ENCODE data around the gene ERBB3. TPM values are rescaled to one million over a fixed set of nuclear protein-coding genes. Genes with fewer than 3 reads are reported as not detected.

The ERBB3 gene
- total RNA-seq, 1 experiment from 2014 or later: 40.6 TPM

DNA sequence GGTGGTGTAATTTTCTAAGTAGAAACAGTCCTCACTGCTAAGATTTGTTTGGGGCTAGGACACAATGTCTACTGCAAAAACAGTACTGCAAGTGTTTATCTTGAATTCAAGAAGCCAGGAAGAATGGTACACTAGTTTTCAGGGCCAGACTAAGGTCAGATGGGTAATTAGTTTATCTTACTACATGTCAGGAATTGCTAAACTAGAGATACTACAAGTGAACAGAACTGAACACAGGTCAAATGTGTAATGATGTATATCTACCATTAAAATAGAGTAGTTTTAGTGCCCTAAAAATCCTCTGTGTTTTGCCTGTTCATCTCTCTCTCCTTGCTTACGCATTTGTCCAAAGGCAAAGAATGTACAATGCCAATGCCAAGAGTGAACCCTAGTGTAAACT lies 34.1 kb downstream of the ERBB3 start:
- no peak overlapping the region for H2AFZ ChIP-seq (ENCODE audit: low read length)
- CTCF ChIA-PET: no interaction called here
- no peak overlapping the region for H3K27ac ChIP-seq (ENCODE audit: low read length)
- DNase-seq (no peak), ATAC-seq (no peak)
- intact Hi-C loops (cut with micrococcal nuclease): no loop called here
- peaks cover 45% of the 10 kb centered on the region for H3K36me3 ChIP-seq (ENCODE audit: low read depth, low read length)
- no peak overlapping the region for H3K9ac ChIP-seq (ENCODE audit: low read length)
- peaks cover 11% of the 10 kb centered on the region for H3K4me1 ChIP-seq (ENCODE audit: insufficient read depth, low read length)
- H3K4me3 ChIP-seq (ENCODE audit: low read length): no peak overlapping the region
- H3F3A ChIP-seq (ENCODE audit: low read length, unreplicated experiment): peaks cover 8% of the 10 kb centered on the region
- H3K9me2 ChIP-seq (replicated peaks; ENCODE audit: low read length): no peaks in the 10 kb centered on the region
- H3K79me2 ChIP-seq (ENCODE audit: low read length): peaks cover 19% of the 10 kb centered on the region
- H3K4me2 ChIP-seq (ENCODE audit: low read length): no peak overlapping the region
- BruUV-seq (replicated peaks): no TSS peak
- POLR2A ChIA-PET (ENCODE audit: unreplicated experiment): no interaction called here
- H3K27me3 ChIP-seq (ENCODE audit: low read length): no peaks in the 10 kb centered on the region
- no peaks in the 10 kb centered on the region for H4K20me1 ChIP-seq (ENCODE audit: low read length)
- H3K9me3 ChIP-seq (ENCODE audit: low read length): no peaks in the 10 kb centered on the region
- TF ChIP-seq, protein P1, sequence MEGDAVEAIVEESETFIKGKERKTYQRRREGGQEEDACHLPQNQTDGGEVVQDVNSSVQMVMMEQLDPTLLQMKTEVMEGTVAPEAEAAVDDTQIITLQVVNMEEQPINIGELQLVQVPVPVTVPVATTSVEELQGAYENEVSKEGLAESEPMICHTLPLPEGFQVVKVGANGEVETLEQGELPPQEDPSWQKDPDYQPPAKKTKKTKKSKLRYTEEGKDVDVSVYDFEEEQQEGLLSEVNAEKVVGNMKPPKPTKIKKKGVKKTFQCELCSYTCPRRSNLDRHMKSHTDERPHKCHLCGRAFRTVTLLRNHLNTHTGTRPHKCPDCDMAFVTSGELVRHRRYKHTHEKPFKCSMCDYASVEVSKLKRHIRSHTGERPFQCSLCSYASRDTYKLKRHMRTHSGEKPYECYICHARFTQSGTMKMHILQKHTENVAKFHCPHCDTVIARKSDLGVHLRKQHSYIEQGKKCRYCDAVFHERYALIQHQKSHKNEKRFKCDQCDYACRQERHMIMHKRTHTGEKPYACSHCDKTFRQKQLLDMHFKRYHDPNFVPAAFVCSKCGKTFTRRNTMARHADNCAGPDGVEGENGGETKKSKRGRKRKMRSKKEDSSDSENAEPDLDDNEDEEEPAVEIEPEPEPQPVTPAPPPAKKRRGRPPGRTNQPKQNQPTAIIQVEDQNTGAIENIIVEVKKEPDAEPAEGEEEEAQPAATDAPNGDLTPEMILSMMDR (conservative IDR thresholded peaks at IDR 0.05; ENCODE audit: low read depth, low read length): no peak
- TF ChIP-seq EZH2phosphoT487 (IDR thresholded peaks at IDR 0.05; ENCODE audit: borderline replicate concordance, low read length) (no peak), EZH2 (IDR thresholded peaks at IDR 0.05; ENCODE audit: low read length, unreplicated experiment) (no peak)

DNA sequence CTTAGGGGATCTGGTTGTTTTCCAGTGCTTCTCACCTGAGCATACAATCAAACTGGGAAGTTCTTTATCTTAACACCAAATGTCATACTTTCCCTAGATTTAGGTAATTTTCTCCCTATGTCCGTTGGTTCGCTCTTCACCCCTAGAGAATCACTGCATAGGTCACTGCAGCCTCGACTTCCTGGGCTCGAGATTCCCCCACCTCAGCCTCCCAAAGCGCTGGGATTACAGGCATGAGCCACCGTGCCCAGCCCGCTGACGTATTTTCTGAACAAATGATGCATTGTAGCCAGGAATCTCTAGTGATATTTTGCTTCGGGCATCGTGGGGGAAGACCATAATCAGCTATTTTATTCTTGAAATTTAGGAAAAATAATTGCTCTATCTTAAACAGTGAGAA lies 35.4 kb downstream of the ERBB3 start:
- H2AFZ ChIP-seq (ENCODE audit: low read length): peak overlapping the region; percentile 88
- no peaks in the 10 kb centered on the region for H3K27me3 ChIP-seq (ENCODE audit: low read length)
- H3K4me3 ChIP-seq (ENCODE audit: low read length): peak overlapping the region; percentile 96
- TF ChIP-seq EZH2 (IDR thresholded peaks at IDR 0.05; ENCODE audit: low read length, unreplicated experiment) (no peak), EZH2phosphoT487 (IDR thresholded peaks at IDR 0.05; ENCODE audit: borderline replicate concordance, low read length) (no peak)
- TF ChIP-seq, protein P1 (conservative IDR thresholded peaks at IDR 0.05; ENCODE audit: low read depth, low read length): no peak
- H3K9ac ChIP-seq (ENCODE audit: low read length): peak overlapping the region; percentile 99
- no TSS peak for BruUV-seq (replicated peaks)
- peaks cover 8% of the 10 kb centered on the region for H3F3A ChIP-seq (ENCODE audit: low read length, unreplicated experiment)
- H3K27ac ChIP-seq (ENCODE audit: low read length): peak overlapping the region; percentile 90
- peak overlapping the region; percentile 89 for H3K4me2 ChIP-seq (ENCODE audit: low read length)
- no peaks in the 10 kb centered on the region for H3K9me3 ChIP-seq (ENCODE audit: low read length)
- ATAC-seq (no peak), DNase-seq (peak; percentile 23)
- ChIA-PET CTCF (no interaction called here), POLR2A (ENCODE audit: unreplicated experiment) (interaction anchor here (0.8 kb wide), 1 partner anchor 36 kb away, joined by 4 read pairs; no protein-coding TSS in a partner anchor)
- peaks cover 36% of the 10 kb centered on the region for H3K36me3 ChIP-seq (ENCODE audit: low read depth, low read length)
- peaks cover 23% of the 10 kb centered on the region for H3K4me1 ChIP-seq (ENCODE audit: insufficient read depth, low read length)
- no peaks in the 10 kb centered on the region for H4K20me1 ChIP-seq (ENCODE audit: low read length)
- peaks cover 30% of the 10 kb centered on the region for H3K79me2 ChIP-seq (ENCODE audit: low read length)
- no peaks in the 10 kb centered on the region for H3K9me2 ChIP-seq (replicated peaks; ENCODE audit: low read length)
- intact Hi-C loops (cut with micrococcal nuclease): loop anchor here (5.0 kb wide), 3 partner anchors 38 to 68 kb away; partner anchors contain the start of gene MYL6

DNA sequence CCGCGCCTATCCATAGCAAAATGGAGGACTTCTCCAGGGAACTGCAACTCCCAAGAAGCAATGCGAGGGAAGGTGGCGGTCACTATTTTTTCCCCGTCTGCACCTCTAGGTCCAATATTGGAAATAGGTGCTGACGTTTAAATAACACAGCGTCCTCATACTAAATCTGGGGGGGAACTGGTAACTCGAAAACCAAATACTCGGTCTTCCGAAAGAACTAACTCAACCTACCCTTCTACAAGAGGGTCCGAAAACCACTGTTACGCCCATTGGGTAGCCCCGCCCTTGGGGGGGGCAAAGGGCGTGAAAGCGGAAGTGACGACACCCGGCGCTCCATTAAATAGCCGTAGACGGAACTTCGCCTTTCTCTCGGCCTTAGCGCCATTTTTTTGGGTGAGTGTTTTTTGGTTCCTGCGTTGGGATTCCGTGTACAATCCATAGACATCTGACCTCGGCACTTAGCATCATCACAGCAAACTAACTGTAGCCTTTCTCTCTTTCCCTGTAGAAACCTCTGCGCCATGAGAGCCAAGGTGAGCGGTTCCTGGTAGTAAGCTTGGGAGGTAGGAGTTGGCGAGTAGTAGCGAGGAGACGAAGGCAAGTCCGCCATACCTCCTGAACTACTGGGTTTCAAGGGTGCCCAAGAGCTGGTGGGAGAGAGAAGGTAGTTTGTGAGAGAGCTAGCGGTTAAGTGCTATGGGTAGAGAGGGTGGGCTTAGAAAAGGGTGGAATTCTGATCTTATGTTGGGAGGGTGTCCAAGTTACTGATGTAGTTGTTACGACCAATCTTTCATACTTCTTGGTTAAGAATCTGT lies 36.5 kb downstream of the ERBB3 start, which contains the start of gene RPL41:
TSS of gene RPL41 (plus strand) at position 367 of the 815 bp plus-strand sequence.
- peak within 1 kb of the TSS; percentile 99 for H3K9ac ChIP-seq (ENCODE audit: low read length)
- H3K4me1 ChIP-seq (ENCODE audit: insufficient read depth, low read length): peaks cover 27% of the 10 kb centered on the region
- DNase-seq: peak; percentile 97
- no peaks in the 10 kb centered on the region for H3K27me3 ChIP-seq (ENCODE audit: low read length)
- intact Hi-C loops (cut with micrococcal nuclease): loop anchor here (5.0 kb wide), 3 partner anchors 39 to 69 kb away; partner anchors contain the start of gene MYL6
- peaks cover 25% of the 10 kb centered on the region for H3K36me3 ChIP-seq (ENCODE audit: low read depth, low read length)
- H2AFZ ChIP-seq (ENCODE audit: low read length): peak within 1 kb of the TSS; percentile 88
- ChIA-PET POLR2A (ENCODE audit: unreplicated experiment) (interaction anchor here (0.8 kb wide), 1 partner anchor 37 kb away, joined by 4 read pairs; no protein-coding TSS in a partner anchor), CTCF (interaction anchor here (0.6 kb wide), 1 partner anchor 469 kb away, joined by 4 read pairs; no protein-coding TSS in a partner anchor)
- TF ChIP-seq EZH2phosphoT487 (IDR thresholded peaks at IDR 0.05; ENCODE audit: borderline replicate concordance, low read length) (no peak), EZH2 (IDR thresholded peaks at IDR 0.05; ENCODE audit: low read length, unreplicated experiment) (no peak)
- TF ChIP-seq, protein P1 (conservative IDR thresholded peaks at IDR 0.05; ENCODE audit: low read depth, low read length): no peak
- no peaks in the 10 kb centered on the region for H3K9me2 ChIP-seq (replicated peaks; ENCODE audit: low read length)
- no peaks in the 10 kb centered on the region for H4K20me1 ChIP-seq (ENCODE audit: low read length)
- H3K9me3 ChIP-seq (ENCODE audit: low read length): no peaks in the 10 kb centered on the region
- H3K79me2 ChIP-seq (ENCODE audit: low read length): peaks cover 33% of the 10 kb centered on the region
- ATAC-seq: peak; percentile 31
- peaks cover 8% of the 10 kb centered on the region for H3F3A ChIP-seq (ENCODE audit: low read length, unreplicated experiment)
- peak within 1 kb of the TSS; percentile 89 for H3K4me2 ChIP-seq (ENCODE audit: low read length)
- H3K4me3 ChIP-seq (ENCODE audit: low read length): peak within 1 kb of the TSS; percentile 96
- H3K27ac ChIP-seq (ENCODE audit: low read length): peak within 1 kb of the TSS; percentile 90
- BruUV-seq (replicated peaks): TSS peak; percentile 89

Measured in PC-3 (cell line).